Measurements from ENCODE around the gene POLR1A. TPM values are rescaled to one million over a fixed set of nuclear protein-coding genes. Genes with fewer than 3 reads are reported as not detected.
A peak's percentile ranks its signal among the peaks of the same experiment; 100 is the strongest.

POLR1A gene
- total RNA-seq, 4 donors from 2014 or later = 20.1 to 31.7 (median 29.4) TPM

DNA sequence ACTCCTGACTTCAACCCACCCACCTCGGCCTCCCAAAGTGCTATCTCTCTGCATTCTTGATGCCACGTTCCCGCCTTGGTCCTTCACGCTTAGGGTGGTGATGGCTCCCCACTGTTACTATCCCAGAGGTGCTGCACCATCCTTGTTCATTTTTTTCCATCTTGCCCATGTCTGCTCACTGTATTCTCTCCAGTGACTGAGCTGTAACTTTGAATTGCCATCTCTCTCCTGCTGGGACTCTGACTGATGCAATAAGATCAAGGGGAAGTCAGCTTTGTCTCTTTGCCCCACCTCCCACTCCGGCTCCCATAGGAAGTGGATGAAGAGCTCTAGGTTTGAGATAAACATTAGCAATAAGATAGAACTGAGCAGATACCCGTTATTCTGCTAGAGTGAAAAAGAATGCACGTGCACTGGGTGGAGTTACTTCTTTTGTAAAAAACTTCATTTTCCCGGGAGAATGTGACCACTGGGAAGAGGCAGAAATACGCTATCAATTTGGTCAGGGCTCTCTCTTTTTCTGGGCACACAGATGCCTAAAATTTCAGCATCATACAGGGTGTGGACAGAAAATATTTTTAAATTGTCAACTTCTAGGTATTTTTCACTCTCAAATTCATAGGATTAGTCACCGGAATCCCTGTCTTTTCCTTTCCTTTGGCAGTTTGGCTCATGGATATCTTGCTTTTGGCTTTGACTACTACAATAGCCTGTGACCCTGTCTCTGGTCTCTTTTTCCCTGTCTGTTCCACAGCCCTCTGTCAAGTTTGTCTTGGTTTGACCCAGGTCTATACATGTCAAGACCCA is 105.4 kb downstream of the POLR1A start:
- no peak overlapping the region for H3K27ac ChIP-seq
- peaks cover 0 to 3% (median 0%) of the 10 kb centered on the region in 3 donors for H3K9me3 ChIP-seq
- in situ Hi-C loops (cut with MboI; ENCODE audit: low sequenced_read_pairs in 4 of 4) (no loop called here), intact Hi-C loops (cut with DNase I; ENCODE audit: low total_unique reads) (no loop called here)
- TF ChIP-seq CTCF (IDR thresholded peaks at IDR 0.05 in 4 of 5, conservative IDR thresholded peaks at IDR 0.05 in 1 of 5) (no peak), POLR2A (IDR thresholded peaks at IDR 0.05) (no peak)
- no peaks in the 10 kb centered on the region for H3K36me3 ChIP-seq
- H3K4me1 ChIP-seq = peaks cover 17 to 23% of the 10 kb centered on the region in 2 donors
- DNase-seq (no peak), ATAC-seq (no peak)
- H3K27me3 ChIP-seq = no peaks in the 10 kb centered on the region
- no peak overlapping the region for H3K4me3 ChIP-seq

DNA sequence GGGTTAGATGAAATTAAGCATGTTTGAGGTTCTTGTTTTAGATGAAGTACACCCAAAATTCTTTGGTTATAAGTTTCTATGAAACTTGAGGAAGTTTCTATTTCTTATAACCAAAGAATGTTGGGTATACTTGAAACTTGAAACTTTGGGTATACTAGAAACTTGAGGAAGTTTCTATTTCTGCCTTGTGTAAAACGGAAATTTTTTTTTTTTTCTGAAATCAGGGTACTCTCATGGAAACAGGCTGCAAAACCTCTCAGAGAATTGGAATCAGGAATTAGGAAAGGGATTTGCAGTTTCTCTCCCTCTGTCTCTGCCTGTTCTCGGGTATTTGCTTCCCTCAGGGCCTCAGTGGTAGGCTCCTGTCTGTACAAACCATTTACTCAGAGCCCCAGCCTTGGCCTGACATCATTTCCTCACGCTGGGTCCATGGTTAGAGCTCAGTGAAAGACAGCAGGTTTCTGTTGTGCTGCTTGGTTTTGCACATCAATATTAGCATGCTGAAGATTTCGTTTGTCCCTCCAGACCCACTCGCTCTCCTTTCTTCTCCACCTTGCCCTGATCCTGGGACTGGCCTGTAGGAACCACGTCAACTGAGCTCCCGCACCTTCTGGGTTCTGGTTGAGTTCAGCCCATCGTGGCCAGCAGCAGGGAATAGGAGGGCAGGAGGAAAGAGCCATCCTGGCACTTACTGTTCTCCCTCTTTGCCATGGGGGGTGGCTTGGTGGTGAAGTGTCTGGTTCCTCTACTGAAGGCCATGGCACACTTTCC is 106.4 kb downstream of the POLR1A start:
- in situ Hi-C loops (cut with MboI; ENCODE audit: low sequenced_read_pairs in 4 of 4) = no loop called here
- ATAC-seq (no peak), DNase-seq (no peak)
- Histone ChIP-seq H3K9me3 (no peaks in the 10 kb centered on the region), H3K4me3 (no peak overlapping the region), H3K27me3 (no peaks in the 10 kb centered on the region), H3K36me3 (no peaks in the 10 kb centered on the region), H3K27ac (peak overlapping the region; percentile 62 to 78 (median 70)), H3K4me1 (peaks cover 22 to 33% of the 10 kb centered on the region in 2 donors)
- no peak for TF ChIP-seq CTCF (IDR thresholded peaks at IDR 0.05 in 4 of 5, conservative IDR thresholded peaks at IDR 0.05 in 1 of 5)
- no peak for TF ChIP-seq POLR2A (IDR thresholded peaks at IDR 0.05)
- intact Hi-C loops (cut with DNase I; ENCODE audit: low total_unique reads) = loop anchor here (2.0 kb wide), 1 partner anchor 14 kb away; no protein-coding TSS in a partner anchor

DNA sequence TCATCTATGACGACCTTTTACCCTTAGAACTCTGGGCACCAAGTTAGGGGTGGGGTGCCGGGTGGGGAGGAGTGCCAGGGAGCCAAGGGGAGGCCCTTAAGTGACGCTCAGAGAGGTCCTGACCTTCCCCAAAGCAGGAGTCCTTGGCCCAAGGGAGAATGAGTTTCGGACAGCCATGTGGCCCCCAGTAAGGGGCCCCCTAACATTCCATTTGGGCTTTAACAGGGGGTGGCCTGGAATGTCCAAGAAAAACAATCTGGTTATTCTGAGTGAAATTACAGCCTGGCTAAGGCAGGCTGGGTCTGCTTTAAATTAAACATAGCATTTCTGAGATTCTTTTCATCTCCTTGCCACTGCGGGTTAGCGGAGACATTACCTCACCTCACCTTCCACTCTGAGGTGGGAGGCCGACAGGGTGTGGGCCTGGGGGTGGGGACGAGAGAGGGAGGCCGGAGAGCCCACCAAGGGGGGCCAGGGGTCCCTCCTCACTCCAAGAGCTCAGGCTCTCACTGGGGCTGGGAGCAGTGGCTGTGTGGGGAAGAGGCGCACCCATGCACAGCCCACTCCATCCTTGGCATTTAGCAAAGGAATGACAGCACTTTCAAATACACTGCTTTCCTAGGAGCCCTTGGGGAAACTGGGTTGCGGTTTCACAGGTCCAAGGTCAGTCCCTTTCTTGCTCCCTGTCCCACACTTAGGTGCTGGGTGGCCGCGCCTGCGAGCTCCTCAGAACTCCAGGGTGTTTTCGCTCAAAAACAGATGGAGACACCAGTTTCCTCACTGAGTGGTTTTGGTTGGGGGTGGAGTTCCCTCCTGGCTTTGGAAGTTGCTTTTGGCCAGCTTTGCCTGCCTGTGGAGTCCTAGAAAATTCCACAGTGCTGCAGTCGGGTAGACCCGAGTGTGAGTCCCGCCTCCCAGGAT is 107.4 kb downstream of the POLR1A start:
- peak overlapping the region; percentile 62 to 78 (median 70) for H3K27ac ChIP-seq
- ATAC-seq (peak in 1 of 2 donors; percentile 14), DNase-seq (peak in 1 of 2 donors; percentile 56)
- no peaks in the 10 kb centered on the region for H3K36me3 ChIP-seq
- H3K4me1 ChIP-seq = peaks cover 28 to 40% of the 10 kb centered on the region in 2 donors
- no peaks in the 10 kb centered on the region for H3K27me3 ChIP-seq
- no peak overlapping the region for H3K4me3 ChIP-seq
- in situ Hi-C loops (cut with MboI; ENCODE audit: low sequenced_read_pairs in 4 of 4) (no loop called here), intact Hi-C loops (cut with DNase I; ENCODE audit: low total_unique reads) (loop anchor here (2.0 kb wide), 1 partner anchor 14 kb away; no protein-coding TSS in a partner anchor)
- TF ChIP-seq POLR2A (IDR thresholded peaks at IDR 0.05) (no peak), CTCF (IDR thresholded peaks at IDR 0.05 in 4 of 5, conservative IDR thresholded peaks at IDR 0.05 in 1 of 5) (no peak)
- no peaks in the 10 kb centered on the region for H3K9me3 ChIP-seq

All from gastrocnemius medialis (tissue), 4 donors.